DMS114 treated with DMSO at 0.1 percent for 48 hours (cell line): ENCODE measurements around the gene MACO1.

Experiments used
- DNase-seq: peaks from one replicate; lab custom pipeline; 2025; ENCODE audit not compliant: unreplicated experiment; lab: John Stamatoyannopoulos, UW

The MACO1 gene

DNA sequence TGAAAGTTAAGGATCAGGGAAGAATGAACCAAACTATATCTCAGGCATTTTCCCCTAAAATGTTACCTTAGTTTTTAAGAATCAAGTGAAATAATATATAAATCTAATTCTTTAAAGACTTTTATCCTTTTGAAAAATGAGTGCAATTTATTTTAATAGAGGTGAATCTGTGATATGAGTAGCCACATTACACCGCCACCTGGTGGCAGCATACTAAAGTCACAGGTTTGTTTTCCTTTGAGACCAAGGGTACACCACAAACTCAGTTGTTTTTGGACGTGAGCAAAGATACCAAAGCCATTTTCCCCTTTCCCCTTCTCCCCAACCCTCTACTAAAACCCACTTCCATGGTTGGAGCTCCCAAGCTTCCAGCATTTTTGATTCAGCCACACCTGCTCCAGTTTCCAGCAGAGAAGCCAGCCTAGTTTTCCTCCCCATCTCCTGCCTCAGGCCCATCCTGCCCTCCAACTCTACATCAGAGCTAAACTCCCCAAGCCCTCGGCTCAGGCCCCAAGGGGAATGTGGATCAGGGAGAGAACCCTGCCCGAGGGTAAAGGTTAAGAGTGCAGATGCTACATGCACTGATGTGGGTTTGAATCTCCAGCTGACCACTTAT, 89.9 kb downstream of the MACO1 start:
- peak; percentile 41 for DNase-seq

DNA sequence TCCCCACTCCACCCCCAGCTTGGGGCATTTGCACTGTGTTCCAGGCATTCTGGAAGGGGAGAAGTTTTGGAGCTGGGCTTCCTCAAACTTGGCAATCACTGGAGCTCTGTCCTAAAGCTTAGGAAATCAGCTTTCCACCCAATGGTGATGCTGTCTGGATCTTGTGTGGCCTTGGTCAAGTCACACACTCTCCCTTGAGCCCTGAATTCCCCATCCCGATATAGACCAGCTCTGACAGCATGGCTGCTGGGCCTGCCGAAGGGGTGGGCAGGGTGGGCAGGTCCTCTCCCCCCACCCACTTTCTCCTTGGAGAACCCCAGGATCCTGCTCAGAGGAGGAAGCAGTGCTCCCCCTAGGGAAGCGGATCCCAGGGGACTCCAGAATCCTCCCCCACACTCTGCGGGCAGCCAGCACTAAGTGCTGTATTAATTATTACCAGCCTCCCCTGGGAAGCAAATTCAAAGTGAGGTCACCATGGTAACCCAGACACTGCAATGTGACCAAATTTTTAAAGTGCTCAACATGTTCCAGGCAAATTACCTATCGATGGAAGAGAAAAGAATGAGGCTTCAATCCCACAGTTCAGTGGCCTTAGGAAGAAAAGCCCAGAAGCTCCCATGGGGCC, 91.4 kb downstream of the MACO1 start:
- no peak for DNase-seq

DNA sequence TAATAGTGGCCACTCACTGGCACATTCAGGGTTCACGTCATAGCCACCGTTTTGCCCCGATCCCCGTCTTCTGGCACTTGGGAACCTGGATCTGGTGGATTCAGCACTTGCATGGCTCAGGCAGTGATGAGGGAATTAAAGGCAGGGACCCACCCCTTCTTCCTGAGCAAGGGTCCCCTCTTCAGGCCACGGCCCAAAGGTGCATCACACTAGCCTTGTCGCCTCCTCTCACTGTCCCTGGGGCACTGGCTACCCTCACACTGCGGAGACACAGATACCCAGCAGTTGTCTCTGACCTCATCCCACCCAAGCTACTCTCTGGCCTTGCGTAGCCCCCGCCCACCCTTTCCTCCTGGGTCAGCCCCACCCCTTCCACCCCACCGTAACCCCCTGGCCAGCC, 92.8 kb downstream of the MACO1 start:
- no peak for DNase-seq

DNA sequence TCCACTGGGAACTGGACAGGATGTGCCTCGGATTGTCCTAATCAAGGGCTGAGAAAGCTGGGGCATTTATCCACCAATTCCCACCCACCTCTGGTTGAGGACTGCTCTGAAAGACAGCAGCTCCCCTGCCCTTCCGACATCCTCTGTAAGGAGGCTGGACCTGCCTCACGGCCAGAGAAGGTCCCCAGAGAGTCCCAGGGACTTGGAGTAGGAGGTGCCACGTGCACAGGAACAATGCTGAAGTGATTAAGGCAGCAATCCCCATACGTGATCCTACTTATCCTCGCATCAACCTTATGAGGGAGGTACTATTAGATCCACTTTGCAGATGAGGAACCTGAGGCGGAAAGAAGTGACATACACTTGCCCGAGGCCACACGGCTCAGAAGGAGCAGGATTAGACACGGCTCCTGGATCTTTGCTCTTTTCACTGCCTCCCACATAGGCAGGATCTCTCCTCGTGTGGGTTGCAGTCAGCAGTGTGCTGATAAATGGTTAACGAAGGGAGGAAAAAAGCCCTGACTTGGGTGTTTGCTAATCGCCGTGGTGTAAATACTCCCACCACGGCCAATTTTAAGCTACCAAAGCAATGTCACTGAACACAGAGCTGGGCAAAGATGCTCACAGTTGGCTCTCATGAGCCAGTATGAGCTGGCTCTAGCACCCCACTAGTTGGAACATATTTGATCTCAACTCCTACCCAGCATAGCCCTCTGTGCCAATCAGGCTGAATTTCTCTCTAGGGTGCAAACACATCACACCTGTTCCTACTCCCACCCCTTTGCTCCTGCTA, 94.1 kb downstream of the MACO1 start:
- no peak for DNase-seq

DNA sequence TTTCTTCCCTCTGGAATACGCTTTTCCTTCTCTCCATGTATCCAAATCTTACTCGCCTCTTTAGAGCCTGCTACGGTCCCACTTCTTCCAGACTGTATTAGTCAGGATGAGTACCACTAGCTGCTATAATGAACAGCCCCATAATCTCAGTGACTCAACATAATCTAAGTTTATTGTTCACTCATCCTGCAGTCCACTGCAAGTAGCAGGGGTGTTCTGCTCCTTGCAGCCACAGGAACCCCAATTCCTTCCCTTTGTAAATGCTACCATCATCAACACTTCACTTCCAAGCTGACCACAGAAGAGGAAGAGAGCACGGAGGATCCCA, 94.6 kb downstream of the MACO1 start:
- no peak for DNase-seq

DNA sequence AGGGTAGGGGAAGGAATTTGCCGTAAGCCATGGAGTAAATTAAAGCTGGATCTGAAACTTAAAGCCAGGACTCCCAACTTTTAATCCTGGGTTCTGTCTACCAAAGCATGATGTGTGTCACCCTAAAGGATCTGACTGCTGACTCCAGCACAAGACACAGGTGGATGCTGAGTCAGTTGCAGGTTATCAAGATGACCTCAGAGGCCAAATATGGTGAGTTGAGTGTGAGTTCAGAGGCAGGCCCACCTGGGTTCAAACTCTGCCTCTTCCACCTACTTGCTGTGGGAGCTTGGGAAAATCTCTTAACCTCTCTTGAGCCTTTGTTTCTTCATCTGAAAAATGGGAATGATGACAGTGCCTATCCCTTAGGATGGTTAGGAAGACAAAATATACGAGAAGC, 96.1 kb downstream of the MACO1 start:
- no peak for DNase-seq

DNA sequence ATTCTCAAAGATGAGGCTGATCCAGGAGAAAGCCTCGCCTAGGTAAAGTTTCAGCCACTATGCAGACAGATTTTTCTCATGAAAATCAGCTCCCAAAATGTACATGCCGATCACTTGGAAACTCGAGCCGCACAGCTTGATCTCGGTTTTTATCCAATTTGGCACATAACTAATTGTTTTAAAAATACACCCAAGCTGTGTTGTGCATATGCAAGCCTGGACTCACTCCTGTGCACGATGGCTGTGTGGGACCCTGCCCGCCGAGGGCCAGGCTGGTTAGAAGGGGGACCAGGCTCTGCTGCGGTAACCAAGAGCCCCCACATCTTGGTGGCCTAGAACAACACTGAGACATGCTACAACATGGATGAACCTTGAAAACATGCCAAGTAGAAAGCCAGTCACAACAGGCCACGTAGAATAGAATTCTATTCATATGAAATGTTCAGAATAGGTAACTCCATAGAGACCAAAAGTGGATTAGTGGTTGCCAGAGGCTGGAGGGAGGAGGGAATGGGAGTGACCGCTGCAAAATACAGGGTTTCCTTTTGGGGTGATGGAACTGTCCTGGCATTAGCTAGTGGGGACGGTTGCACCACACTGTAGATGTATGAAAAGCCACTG, 96.6 kb downstream of the MACO1 start:
- DNase-seq, result no peak

DNA sequence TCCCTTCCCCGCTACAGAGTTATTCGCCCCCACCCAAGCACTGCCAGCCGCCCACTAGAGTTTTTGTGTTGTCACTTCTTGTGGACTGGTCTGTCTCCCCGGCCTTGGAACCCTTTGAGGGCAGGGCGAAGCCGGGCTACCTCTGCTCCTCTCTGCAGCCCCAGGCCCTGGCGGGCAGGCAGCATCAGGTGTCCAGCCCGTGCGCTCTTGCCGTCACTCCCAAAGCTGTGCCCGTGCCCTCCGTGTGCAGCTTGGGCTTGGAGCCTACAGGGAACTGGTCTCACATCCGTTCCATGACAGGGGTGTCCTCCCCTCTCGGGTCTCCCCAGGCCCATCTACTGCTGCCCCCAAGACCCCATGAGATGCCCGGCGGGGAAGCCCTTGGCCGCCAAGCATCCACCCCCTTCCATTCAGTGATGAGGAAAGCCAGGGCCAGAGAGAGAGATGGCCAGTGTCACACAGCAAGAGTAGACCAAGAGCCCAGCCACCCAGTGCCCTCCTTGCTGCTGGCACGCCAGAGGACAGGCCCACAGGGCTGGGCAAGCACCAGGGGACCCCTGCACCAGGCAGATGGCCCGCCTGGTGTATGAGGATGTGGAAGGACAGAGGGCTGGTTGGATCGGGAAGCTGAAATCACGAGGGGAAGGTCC, 97.4 kb downstream of the MACO1 start:
- DNase-seq, result no peak

DNA sequence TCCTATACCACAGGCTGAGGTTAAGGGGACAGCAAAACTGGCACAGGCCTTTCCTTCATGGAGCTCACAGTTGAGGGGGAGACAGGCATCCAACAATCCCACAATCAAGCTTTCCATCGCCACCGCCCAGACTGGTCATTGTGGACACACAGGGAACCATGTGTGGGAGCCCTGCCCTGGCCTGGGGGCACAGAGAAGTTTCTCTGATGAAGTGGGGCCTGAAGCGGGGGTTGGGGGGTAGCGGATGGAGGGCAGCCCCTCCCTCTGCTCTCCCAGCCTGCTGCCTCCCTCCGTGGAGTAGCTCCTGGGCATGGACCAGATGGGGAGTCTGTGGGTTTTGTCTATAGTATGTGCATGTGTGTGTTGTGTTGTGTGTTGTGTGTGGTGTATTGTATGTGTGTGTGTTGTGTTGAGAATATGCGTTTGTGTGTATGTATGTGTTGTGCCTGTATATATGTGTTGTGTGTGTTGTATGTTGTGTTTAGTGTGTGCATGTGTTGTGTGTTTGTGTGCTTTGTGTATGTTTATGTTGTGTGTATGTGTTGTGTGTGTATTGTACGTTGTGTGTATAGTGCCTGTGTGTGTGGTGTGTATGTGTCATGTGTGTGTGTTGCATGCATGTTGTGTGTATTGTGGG, 98.3 kb downstream of the MACO1 start:
- DNase-seq, result no peak

DNA sequence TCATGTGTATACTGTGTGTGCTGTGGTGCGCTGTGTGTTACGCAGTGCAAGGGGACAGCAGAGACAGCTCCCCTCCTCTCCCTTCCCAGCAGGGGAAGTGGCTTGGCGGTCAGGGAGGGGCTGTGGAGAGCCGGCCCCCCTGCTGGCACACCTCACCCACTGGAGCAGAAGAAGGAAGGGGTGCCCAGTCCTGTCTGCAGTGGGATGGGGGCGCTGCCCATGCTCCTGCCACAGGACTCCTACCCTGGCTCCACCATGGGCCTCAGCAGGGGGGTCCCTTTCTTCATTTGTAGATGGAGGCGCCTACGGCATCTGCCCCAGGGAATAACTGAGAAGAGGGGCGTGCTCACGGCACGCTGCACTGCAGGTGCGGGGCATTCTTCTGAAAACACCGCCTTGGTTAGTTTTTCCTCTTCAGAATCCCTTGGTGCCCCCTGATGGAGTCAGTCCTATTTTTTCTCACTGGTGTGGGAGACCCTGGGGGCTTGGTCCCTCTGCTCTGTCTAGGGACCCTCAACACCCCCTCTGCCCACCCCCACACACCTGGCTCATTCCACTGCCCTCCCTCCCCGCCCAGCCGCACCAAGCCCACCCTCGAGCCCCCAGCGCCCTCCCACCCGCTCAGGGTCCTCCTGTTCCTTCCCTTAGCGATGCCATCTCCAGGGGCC, 99.0 kb downstream of the MACO1 start:
- no peak for DNase-seq

DNA sequence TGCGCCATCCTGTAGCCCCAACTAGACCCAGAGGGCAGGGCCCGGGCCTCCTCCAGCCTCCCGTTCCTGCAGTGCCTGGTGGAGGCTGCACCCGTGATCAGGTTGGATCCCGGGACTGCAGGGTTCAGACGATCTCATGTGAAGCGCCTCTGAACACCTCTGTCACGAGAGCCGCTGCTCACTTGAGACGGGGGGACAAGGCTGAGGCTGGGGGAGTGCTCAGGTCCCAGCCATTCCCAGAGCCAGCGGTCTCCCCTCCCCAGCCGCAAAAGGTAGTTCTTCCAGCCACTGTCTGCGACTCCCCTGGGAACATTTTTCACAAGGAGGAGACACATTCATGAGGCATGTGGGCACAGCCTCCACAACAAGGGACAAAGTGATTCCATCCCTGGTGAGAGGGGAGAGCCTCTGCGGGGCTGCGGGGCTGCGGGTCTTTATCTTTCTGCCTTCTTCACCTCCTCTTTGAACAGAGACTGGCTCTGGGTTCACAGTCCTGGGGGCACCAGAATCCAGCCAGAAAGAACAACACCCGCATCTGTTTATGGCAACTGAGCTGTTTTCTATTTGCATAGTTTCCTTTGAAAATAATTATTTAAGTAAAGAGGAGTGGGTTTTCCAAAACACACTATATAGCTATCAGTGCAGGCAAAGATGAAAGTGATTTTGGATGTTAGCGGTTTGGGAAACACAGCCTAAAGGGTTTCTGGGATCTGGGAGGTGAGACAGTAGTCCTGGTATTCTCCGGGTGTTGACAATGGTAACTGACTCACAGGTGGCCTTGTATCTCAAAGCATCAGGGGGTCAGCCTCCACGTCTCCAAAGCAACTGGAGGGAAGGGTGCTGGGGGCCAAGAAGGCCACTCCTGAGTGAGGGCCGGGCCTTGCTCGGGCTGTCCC, 99.7 kb downstream of the MACO1 start:
- no peak for DNase-seq

DNA sequence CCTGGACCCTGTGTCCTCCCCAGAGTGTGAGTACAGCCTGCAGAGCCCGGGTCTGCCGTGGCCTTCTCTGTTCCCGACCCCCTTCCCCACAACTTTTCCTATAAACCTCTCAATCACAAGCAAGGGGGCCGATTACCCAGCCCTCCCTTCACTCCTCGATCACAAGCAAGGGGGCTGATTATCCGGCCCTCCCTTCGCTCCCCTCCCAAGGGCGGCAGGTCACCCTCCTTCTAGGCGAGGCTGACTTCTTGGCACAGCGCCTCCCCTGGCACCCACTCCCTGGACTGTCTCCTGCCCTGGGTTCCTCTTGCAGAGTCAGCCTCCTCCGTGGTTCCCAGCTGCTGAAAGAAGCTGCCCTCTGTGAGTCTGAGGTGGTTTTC, 100.4 kb downstream of the MACO1 start:
- DNase-seq, result no peak

DNA sequence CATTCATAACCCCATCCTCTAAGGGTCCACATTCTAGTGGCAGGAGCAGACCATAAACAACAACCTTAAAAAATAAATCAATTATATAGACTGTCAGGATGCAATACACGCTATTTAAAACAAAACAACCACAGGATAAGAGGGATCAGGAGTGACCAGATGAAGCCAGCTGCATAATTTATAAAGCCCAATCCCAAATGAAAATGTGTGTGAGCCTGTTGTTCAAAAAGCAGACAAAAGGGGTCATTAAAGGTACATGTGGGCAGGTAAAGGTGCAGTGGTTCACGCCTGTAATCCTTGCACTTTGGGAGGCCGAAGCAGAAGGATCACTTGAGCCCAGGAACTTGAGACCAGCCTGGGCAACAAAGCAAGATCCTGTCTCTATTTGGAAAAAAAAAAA, 102.3 kb downstream of the MACO1 start:
- DNase-seq, result no peak

DNA sequence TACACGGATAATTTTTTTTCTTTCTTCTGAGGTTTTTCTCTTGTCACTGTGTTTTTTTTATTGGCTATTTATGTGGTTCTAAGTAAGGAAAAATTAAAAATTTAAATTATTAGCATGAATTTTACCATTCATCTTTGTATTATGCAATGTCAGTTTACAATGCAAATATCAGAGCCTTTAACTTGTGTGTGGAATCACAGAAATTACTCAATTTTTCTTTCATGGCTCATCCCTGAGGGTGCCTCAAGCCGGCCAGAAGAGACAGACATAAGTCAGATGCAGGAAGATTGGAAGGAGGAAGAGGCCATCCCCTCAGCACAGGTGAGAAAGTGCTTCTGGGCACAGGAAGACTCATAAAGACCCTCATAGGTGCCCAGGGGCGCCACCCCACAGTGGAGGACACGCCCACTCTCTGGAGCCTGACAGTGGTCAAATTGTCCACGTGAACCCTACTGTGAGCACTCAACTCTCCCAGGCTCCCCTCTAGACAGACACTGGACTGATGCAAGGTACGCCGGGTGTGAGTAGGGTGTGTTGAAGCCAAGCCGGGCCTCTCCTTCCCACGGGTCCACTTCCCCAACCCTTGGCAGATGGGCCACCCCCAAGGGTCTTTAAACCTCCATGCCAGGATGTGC, 103.2 kb downstream of the MACO1 start:
- DNase-seq, result no peak

DNA sequence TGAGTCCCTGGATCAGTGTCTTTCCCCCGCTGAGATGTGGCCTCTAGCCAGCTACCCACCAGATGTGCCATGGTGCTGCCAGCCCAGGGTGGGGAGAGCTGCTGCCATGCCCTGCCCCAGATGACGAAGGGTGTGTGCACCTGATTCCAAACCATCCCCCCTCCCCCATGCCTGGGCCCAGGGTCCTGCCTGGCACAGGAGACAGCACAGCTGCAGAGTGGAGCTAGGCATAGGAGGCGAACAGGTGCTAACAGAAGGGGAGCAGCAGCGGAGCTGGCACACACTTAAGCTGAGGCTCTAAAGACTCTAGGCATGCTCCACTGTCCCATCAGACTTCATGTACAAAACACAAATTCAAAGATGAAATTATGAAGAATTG, 103.7 kb downstream of the MACO1 start:
- no peak for DNase-seq

DNA sequence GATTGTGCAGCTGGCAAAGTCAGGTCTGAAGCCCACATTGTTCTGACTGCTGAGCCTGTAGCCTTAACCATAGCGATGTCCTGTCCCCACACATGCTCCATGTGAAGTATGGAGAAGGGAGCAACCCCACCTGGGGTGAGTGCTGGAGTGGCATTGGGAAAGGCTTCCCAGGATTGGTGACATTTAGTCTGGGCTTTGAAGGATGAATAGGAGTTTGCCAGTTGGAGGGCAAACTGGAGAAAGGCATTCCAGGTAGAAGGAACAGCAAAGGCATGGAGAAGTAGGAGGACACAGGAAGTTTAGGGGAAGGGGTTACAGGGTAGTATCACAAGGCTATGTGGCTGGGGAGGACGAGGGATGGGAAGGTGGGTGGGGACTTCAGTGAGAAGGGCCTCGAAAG, 105.4 kb downstream of the MACO1 start:
- DNase-seq, result no peak

DNA sequence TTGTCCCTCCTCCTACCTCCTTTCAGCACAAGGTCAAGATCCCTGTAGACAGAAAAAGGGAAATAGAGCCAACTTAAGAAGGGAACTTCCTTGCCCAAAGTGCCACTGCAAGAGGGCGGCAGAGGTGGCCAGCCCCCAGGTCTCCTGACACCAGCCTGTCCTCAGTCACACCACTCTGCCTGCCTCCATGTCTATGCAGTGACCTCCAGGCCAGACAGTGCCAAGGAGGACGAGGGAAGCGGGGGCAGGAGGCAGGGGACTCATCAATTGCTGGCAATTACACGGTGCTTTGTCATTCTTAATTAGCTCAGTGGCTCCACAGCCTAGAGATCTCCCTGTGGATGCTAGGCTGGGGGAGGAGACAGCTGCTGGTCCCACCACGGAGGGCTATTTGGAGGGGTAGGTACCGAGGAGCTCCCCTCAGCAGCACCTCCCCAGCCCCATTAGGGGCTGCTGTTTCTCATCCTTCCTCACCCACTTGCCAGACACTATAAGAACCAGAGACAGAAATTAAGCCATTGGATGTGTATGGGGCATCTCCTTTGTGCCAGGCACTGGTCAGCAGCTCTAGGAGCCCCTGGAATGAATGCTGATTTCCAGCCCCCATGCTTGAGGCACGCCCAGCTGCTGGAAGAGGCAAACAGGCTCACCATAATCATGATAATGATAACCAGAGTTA, 106.6 kb downstream of the MACO1 start:
- no peak for DNase-seq

DNA sequence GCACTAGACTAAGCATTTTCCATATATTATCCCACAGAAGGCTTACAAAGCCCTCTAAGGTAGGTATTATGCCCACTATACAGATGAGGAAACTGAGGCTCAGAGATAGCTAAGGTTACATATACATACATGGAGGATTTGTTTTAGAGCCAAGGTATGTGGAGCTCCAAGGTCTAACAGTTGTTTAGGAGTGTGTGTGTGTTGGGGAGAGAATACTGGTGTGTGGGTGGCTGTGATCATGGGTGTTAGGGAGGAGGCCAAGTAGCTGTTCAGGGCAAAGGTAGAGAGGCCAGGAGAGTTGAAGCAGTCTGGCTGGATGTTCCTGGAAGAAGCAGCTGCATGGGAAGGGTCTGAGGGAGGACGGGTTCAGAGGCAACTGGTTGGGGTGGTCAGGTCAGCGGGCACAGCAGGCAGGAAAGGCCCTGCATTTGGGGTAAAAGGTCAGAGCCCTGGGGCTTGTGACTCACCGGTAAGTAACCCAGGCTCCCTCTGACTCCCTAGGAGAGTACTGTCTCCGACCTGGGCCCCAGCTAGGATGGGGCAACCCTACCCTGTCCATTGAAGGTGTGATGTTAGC, 107.6 kb downstream of the MACO1 start:
- no peak for DNase-seq
